ACHN (cell line): Measurements from ENCODE around the gene ENDOG.
"Not testable (repeated sequence)": the region's sequence is repeated elsewhere in the genome, so short reads cannot be mapped to it uniquely, and the experiment has no call there.

Experiments
- DNase-seq: peaks from one replicate; pipeline ENCODE4 v3.0.0-alpha.2; 2015
- in situ Hi-C: cut with HindIII; loops from 2 replicates; pipeline ENCODE4 v1.10.0; 2017; ENCODE audit warnings: low sequenced_read_pairs, low pct_ligation_motif_present, low pct_unique_long_range_greater_than_20kb

ENDOG gene

DNA sequence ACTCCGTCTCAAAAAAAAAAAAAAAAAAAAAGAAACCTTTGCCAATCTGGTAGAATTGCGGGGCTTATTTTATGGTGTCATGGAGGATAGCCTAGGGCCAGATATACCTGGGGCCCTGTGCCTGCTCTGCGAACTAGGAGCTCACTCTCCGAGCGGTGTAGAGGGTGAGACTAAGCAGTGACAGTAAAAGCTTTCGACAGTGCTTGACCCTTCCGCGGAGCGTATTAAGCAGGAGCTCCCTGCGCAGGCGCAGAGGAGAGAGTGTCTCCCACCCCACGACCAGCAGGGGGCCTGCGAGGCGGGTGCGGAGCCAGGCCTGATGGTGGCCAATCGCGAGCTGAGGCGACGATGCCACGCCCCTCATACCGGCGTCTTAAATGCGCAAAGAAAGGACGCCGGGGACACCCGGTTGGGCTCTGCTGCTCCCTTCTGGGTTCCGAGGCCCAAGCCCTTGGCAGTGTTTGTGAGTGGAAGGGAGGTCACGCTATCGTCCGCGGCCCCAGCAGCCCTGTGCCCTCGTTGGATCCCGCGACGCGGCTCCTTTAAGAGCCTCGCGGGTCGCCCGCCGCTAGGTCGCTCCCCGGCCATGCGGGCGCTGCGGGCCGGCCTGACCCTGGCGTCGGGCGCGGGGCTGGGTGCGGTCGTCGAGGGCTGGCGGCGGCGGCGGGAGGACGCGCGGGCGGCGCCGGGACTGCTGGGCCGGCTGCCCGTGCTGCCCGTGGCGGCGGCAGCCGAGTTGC lies at the start of gene ENDOG:
ENDOG (plus strand) TSS at position 402 of the 740 bp plus-strand sequence; CDS start at position 587, 185 bp downstream.
- in situ Hi-C loops: no loop called here
- peak; percentile 95 for DNase-seq

DNA sequence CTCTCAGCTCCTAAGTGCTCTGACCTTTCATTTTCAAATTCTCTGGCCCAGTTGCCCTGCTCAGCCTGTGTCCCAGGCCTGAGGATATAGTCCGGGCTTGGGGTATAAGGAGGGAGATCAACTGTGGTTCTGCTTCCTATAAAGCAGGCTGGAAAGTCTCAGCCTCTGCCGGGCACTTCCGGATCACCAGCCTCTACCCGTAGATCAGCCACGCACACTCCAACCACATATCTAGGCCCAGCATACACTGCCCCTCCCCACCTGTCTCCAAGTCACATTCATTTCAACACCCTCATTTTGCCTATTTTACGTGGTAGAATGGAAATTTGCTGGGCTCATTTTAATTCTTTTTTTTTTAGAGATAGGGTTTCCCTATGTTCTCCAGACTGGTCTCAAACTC lies 49.7 kb upstream of the ENDOG start:
- no peak for DNase-seq
- in situ Hi-C loops: no loop called here

DNA sequence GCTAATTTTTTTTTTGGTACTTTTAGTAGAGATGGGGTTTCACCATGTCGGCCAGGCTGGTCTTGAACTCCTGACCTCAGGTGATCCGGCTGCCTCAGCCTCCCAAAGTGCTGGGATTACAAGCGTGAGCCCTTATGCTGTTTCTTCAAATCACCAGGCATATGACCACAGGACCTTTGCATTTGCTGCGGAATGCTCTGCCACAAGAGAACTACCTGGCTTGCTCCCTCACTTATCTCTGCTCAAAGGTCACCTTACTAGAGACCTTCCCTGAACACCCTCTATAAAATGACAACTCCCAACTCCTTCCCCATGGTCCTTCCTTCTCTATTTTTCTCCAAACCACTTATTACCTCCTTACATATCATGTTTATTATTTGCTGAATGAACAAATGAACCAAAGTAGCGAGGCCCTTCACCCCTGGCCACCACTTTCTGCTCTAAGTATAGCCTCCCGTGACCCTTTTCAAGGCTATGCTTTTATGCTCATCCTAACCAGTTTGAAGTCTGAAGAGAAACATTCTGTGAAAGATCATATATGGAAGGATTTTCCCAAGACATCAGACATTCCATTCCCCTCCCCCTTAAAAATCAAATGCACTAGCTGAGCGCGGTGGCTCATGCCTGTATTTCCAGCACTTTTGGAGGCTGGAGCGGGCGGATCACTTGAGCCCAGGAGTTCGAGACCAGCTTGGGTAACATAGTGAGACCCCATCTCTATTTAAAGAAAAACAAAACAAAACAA lies 47.8 kb upstream of the ENDOG start:
- DNase-seq: no peak
- in situ Hi-C loops: no loop called here

DNA sequence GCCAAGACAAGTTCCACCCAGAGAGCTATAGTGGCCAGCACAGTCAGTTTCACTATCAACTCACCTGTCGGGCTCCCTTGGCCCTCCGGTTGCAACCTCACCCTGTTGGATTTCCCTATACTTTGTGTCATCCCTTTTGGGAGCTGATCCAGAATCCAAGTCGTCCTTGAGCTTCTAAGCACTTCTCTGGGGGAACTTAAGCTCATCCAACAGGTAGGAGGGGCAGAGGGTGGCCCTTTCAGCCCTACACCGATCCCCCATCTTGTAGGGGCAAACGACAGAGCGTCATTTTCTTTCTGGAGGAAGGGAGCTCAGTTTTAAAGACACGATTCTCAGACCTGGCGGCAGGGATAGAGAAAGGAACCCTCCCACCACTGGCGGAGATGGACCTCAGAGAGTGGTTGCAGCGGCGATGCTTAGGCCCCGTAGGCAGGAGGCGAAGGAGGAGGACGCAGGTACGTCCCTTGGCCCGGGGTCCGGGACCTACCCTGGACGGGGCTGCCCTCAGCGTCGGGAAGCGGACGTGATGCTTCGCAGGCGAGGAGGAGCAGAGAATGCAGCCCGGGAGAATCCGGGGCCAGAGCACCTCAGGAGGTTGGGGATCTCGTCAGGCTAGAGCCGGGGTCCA lies 47.1 kb upstream of the ENDOG start:
- peak; percentile 17 for DNase-seq

DNA sequence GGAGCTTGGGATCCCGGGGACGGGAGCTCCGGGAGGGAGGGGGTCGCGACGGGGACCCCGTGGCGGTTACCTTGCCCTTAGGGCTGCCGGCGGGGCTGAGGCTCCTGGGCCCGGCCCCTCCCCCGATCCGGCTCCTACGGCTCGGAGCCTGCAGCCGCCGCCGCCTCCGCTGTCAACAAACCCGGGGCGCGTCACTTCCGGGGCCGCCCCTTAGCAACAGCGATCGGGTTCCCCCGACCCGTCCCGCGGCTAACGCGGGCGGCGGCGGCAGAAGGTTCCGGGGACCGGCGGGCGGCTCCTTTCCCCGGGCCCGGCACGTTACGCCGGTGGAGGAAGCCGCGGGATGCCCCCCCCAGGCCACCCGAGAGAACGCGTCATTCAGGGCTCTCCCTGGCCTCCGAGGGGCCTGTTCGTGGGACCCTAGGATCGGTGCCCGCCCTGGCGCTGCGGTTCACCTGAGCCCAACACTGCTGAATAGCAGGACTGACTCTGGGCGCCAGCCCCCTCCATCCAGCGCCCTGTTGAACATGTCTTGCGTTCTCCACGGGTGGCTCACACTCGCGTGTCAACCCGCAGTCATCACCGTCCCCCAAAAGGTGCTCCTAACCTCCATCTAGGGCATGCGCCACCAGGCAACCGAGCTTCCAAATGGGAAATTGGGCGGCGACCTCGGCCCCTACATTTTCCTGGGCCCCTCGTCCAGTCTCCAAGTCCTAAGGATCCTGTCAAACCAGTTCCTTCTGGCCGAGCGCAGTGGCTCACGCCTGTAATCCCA lies 46.4 kb upstream of the ENDOG start, which contains the start of gene ZER1:
ZER1 (minus strand) TSS at position 183 of the 775 bp plus-strand sequence. CDS start 16,362 bp downstream, outside the sequence.
- peak; percentile 84 for DNase-seq
- in situ Hi-C loops: no loop called here

More for the DNA sequence above, 47.1 kb upstream of the ENDOG start:
- in situ Hi-C loops: no loop called here

DNA sequence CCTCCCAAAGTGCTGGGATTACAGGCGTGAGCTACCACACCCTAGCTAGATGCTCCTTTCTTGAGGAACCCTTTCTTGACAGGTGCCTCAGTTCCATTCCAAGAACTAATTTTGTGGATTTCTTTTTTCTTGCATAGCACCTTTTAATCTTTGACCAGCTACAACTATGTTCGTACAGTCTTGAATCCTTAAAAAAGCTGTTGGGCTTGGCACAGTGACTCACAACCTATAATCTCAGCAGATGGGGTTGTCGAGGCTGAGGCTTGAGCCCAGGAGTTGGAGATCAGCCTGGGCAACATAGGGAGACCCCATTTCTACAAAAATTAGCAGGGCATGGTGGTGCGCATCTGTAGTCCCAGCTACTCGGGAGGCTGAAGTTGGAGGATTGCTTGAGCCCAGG lies 45.3 kb upstream of the ENDOG start:
- in situ Hi-C loops: no loop called here
- DNase-seq: no peak

DNA sequence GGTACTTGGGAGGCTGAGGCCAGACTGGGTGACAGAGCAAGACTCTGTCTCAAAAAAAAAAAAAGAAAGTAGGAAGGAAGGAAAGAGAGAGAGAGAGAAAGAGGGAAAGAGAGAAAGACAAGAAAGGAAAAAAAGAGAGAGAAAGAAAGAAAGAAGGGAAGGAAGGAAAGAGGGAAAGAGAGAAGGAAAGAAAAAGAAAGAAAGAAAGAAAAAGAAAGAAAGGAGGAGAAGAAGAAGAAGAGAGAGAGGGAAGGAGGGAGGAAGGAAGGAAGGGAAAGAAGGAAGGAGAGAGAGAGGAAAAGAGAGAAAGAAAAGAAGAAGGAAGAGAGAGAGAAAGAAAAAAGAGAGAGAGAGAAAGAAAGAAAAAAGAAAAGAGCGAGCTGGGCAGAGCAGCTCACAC lies 43.5 kb upstream of the ENDOG start:
- in situ Hi-C loops: no loop called here
- DNase-seq: no peak

DNA sequence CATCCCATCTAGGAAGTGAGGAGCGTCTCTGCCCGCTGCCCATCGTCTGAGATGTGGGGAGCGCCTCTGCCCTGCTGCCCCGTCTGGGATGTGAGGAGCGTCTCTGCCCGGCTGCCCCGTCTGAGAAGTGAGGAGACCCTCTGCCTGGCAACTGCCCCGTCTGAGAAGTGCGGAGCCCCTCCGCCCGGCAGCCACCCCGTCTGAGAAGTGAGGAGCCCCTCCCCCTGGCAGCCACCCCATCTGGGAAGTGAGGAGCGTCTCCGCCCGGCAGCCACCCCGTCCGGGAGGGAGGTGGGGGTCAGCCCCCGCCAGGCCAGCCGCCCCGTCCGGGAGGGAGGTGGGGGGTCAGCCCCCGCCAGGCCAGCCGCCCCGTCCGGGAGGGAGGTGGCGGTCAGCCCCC lies 38.2 kb upstream of the ENDOG start:
- in situ Hi-C loops, DNase-seq: not testable (repeated sequence)

DNA sequence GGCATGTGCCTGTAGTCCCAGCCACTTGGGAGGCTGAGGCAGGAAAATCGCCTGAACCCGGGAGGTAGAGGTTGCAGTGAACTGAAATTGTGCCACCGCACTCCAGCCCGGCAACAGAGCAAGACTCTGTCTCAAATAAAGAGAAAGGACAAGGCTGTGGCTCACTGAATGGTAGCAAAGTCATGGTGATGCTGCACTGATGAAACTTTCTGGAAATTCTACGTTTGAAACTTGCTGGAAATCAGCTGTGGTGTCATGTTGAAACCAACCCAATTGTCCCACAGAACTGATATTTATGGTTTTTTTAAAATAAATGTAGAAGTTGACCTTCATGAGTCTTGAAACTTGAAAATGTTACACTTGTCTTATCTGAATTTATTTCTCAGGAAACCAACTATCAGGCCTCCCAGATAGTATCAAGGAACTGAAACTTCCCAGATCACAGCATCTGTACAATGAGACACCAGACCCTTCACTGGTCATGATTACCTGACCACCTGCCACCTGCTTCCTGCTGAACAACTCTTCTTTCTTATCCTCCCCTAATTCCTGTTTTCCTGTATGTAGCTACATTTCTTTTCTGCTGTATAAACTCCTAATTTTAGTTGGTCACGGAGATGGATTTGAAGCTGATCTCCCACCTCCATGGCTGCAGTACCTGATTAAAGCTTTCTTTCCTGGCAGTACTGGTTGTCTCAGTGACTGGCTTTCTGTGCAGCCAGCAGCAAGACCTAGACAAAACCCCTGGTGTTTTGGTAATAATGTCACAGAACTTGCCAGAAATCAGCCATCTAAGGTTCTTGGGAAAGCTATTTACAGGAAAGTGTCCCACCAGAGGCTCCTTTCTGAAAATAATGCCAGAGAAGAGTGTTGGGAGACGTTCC lies 36.9 kb upstream of the ENDOG start:
- in situ Hi-C loops: no loop called here
- DNase-seq: no peak

DNA sequence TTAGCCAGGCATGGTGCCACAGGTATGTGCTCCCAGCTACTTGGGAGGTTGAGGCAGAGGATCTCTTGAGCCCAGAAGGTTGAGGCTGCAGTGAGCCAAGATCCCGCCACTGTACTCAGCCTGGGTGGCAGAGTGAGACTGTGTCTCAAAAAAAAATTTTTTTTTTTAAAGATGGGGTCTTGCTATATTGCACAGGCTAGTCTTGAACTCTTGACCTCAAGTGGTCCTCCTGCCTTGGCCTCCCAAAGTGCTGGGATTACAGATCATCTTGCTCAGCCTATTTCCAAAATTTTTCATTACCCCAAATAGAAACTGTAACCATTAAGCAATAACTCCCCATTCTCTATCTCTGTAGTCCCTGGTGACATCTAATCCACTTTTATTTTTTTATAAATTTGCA lies 35.6 kb upstream of the ENDOG start:
- DNase-seq: no peak
- in situ Hi-C loops: no loop called here

DNA sequence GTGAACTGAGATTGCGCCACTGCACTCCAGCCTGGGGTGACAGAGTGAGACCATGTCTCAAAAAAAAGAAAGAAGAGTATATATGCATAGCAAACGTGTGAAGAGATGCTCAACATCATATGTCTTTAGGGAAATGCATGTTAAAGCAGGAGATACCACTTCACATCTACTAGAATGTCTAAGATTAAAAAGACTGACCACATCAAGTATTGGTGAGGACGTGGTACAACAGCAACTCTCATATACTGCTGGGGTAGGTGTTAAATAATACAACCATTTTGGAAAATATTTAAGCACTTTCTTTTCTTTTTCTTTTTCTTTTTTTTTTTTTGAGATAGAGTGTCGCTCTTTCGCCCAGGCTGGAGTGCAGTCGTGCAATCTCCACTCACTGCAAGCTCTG lies 32.9 kb upstream of the ENDOG start:
- DNase-seq: no peak
- in situ Hi-C loops: no loop called here

DNA sequence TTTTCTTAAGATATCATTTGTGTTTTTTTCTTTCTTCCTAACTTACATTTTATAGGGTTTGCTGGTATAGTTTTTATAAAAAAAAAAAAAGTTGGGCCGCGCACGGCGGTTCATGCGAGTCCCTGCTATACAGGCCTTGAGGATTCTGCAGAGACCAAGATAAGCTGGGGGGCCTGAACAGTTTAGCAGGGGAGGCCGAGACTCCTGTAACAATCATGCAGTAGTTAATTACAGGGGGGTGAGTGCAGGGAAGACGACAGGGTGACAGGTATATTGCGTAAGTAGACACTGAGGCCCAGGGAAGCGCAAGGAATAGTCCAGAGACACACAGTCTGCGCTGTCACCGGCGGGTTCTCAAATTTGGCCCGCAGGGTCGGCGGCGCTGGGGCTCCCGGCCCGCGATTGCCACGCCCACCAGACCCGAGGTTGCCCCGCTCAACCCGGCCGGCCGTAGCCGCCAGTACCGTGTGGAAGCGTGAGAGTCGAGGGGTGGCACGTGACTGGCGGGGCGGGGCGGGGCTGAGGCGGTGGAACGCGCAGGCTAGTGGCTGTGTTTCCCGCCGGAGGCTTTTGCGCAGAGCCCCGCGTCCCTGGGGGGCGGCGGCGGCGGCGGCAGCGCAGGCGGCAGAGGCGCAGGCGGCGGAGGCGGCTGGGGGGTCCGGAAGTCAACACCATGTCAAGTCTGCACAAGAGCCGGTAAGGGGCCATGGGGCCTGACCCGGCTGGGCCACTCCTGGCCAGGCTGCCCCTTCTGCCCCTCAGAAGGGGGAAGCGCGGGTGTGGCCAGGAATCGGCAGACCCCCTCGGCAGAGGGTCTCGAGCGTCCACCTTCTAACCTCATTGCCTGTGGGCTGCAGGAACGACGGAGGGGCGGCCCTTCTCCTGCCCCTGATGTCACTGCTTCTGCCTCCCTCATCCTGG lies 31.4 kb upstream of the ENDOG start, which contains the start of gene TBC1D13:
TBC1D13 (plus strand) TSS at position 573 of the 921 bp plus-strand sequence; CDS start at position 674, 101 bp downstream.
- in situ Hi-C loops: no loop called here
- peak; percentile 77 for DNase-seq

DNA sequence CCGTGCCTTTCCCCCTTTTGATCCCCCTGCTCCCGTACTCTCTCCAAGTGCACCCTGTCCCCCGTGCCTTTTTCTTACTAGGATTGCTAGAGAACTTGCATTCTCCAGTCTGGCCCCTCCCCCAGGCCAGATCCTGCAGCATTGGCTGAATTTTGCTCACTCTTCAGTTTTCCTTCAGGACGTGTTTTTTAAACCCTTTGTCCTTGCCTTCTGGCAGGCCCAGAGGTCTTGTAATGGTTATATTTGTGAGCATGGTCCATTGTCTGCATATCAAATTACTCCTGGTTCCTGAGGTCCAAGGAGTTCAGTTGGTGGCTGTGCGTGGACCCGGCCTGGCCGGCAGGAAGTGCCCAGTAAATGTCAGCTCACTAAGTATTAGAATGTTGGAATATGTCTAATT lies 30.6 kb upstream of the ENDOG start:
- in situ Hi-C loops: no loop called here
- DNase-seq: no peak

DNA sequence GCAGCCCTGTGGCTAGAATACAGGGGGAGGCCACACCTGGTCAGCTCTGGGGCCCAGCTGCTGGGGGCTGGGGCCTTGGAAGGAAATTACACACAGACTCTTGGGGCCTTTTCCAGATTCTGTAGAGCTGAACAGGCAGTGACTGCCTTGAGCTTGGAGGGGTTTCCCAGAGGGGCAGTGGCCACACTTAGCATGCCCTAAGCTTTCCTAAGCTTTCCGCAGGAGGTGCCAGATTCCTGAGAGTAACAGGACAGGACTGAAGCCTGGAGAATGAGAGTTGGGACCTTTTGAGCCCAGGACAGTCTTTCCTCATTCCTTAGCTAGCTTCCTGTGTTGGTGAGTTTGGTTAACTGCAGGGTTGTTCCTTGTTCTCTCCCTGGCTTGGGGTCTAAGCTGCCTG lies 29.9 kb upstream of the ENDOG start:
- in situ Hi-C loops: no loop called here
- no peak for DNase-seq

DNA sequence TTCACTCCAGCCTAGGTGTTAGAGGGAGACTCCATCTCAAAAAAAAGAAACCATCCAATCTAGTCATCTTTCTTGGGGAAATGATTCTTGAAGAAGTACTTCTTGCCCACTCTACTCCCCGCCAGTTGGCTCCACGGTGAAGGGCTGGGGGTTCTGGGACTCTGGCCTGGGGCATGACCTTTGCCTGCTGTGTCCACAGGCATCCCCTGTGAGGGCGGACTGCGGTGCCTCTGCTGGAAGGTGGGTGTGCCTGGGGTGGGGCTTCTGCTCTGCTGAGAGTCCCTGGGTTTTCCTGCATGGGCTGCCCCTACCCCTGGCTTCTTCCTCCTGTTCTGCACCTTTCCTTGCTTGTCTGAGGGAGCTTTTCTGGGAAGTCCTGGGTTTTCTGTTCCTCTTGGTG lies 27.8 kb upstream of the ENDOG start:
- DNase-seq: no peak
- in situ Hi-C loops: no loop called here

DNA sequence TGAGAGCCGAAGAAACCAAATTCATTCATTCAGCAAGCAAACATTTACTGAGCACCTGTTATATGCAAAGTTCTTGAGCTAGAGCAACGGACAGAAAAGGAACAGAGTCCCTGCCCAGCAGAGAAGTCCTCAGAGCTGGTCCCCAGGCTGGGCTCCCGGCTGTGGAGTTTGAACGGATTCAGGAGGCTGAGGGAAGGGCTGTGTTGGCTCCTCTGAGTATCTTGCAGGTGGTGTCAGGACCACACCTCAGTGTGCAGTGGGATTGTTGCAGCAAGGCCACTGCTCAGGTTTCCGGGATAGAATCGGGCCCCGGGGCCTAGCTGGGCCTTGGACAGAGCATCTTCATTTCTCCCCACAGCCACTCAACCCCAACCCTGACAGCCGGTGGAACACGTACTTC lies 26.2 kb upstream of the ENDOG start:
- in situ Hi-C loops: no loop called here
- DNase-seq: no peak
